MCF 10A (cell line): Measurements from ENCODE around the gene DNAH12. TPM values are rescaled to one million over a fixed set of nuclear protein-coding genes. Genes with fewer than 3 reads are reported as not detected.

Experiments
- BruUV-seq: library from RNA; stranded (reverse); fragments of 400-500 nt; replicated peaks from 2 replicates; lab custom pipeline; 2021; lab: Mats Ljungman, UMichigan
- CTCF ChIA-PET: fragments of 300-600 bp; sonication (Branson Sonifier 250); formaldehyde crosslinking; extraction: SDS; loops from one replicate; lab custom pipeline; 2021; ENCODE audit warnings: antibody characterized with exemption, inconsistent platforms; lab: Yijun Ruan, JAX
- POLR2A ChIA-PET: fragments of 300-600, 350-650 bp; sonication (Branson Sonifier 250); formaldehyde crosslinking; extraction: SDS; loops from one replicate; lab custom pipeline; 2020; ENCODE audit warnings: antibody characterized with exemption, inconsistent platforms; lab: Yijun Ruan, JAX
- DNase-seq: peaks from one replicate; pipeline ENCODE4 v3.0.0-alpha.2; 2018; ENCODE audit not compliant: unreplicated experiment
- H3K27ac Mint-ChIP-seq: one replicate; pipeline ENCODE4 v1.8.0; 2022; ENCODE audit warnings: mild to moderate bottlenecking, low read depth, mixed read lengths; ENCODE audit not compliant: unreplicated experiment
- H3K27me3 Mint-ChIP-seq: one replicate; pipeline ENCODE4 v1.8.0; 2022; ENCODE audit warnings: mixed read lengths; ENCODE audit not compliant: insufficient read depth, unreplicated experiment
- H3K36me3 Mint-ChIP-seq: one replicate; pipeline ENCODE4 v1.8.0; 2022; ENCODE audit warnings: mild to moderate bottlenecking, moderate library complexity, mixed read lengths; ENCODE audit not compliant: insufficient read depth, unreplicated experiment
- H3K4me1 Mint-ChIP-seq: one replicate; pipeline ENCODE4 v1.8.0; 2022; ENCODE audit warnings: mixed read lengths; ENCODE audit not compliant: insufficient read depth, unreplicated experiment
- H3K4me3 Mint-ChIP-seq: one replicate; pipeline ENCODE4 v1.8.0; 2022; ENCODE audit warnings: mild to moderate bottlenecking, moderate library complexity, mixed read lengths; ENCODE audit not compliant: unreplicated experiment
- H3K9me3 Mint-ChIP-seq: one replicate; pipeline ENCODE4 v1.8.0; 2022; ENCODE audit warnings: mixed read lengths; ENCODE audit not compliant: unreplicated experiment
- intact Hi-C: fragments of 100-400 bp; cut with micrococcal nuclease; formaldehyde crosslinking; loops from 2 replicates; pipeline ENCODE4 v1.14.1; 2022
- total RNA-seq: library from RNA; stranded (reverse); gene quantifications from 2 replicates; pipeline ENCODE4 v1.2.3, GENCODE V29; 2022
- TF ChIP-seq, protein P1 (sequence below): fragments of 200-600 bp; IDR thresholded peaks from one replicate; pipeline ENCODE4 v1.8.0; 2022; ENCODE audit warnings: antibody characterized with exemption, mild to moderate bottlenecking; ENCODE audit not compliant: unreplicated experiment

Gene DNAH12
- total RNA-seq, 1 experiment from 2014 or later = 0.58 TPM

- H3K36me3 Mint-ChIP-seq = peaks cover 6% of the 10 kb centered on the region
- H3K4me3 Mint-ChIP-seq = no peak overlapping the region
- no peak for DNase-seq
- POLR2A ChIA-PET = interaction anchor here (0.6 kb wide), 1 partner anchor 586 kb away, joined by 3 read pairs; no protein-coding TSS in a partner anchor
- no peaks in the 10 kb centered on the region for H3K9me3 Mint-ChIP-seq
- H3K27me3 Mint-ChIP-seq = no peaks in the 10 kb centered on the region
- H3K27ac Mint-ChIP-seq = no peak overlapping the region
- no peaks in the 10 kb centered on the region for H3K4me1 Mint-ChIP-seq
- CTCF ChIA-PET = interaction anchor here (0.6 to 3.9 kb wide), 2 partner anchors 12 to 250 kb away, joined by 3 to 24 read pairs; no protein-coding TSS in a partner anchor
- BruUV-seq = no TSS peak
- TF ChIP-seq, protein P1, sequence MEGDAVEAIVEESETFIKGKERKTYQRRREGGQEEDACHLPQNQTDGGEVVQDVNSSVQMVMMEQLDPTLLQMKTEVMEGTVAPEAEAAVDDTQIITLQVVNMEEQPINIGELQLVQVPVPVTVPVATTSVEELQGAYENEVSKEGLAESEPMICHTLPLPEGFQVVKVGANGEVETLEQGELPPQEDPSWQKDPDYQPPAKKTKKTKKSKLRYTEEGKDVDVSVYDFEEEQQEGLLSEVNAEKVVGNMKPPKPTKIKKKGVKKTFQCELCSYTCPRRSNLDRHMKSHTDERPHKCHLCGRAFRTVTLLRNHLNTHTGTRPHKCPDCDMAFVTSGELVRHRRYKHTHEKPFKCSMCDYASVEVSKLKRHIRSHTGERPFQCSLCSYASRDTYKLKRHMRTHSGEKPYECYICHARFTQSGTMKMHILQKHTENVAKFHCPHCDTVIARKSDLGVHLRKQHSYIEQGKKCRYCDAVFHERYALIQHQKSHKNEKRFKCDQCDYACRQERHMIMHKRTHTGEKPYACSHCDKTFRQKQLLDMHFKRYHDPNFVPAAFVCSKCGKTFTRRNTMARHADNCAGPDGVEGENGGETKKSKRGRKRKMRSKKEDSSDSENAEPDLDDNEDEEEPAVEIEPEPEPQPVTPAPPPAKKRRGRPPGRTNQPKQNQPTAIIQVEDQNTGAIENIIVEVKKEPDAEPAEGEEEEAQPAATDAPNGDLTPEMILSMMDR = no peak
- intact Hi-C loops = no loop called here
These were observed 158.6 kb downstream of the DNAH12 start for GRCh38 chr3:57385498-57385897.

GRCh38 chr3:57383838-57384237, 160.3 kb downstream of the DNAH12 start:
- peaks cover 6% of the 10 kb centered on the region for H3K27me3 Mint-ChIP-seq
- POLR2A ChIA-PET = no interaction called here
- BruUV-seq = no TSS peak

DNA sequence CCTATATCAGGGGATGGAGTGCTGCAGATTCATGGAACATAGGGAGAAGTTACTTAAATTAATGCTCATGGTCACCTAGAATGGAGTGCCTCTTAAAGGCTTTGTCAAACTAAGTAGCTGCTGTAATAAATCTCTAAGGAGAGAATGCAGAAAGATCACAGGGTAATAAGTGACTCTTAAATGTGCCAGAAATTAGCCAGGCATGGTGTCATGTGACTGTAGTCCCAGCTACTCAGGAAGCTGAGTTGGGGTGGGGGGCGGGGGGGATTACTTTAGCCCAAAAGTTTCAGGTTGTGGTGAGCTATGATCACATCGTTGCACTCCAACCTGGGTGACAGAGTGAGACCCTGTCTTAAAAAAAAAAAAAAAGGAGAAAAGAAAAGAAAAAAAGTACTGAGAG, 160.7 kb downstream of the DNAH12 start:
- CTCF ChIA-PET = interaction anchor here (0.6 to 3.6 kb wide), 3 partner anchors 14 to 346 kb away, joined by 3 to 18 read pairs (median 3); no protein-coding TSS in a partner anchor
- BruUV-seq = no TSS peak
- POLR2A ChIA-PET = no interaction called here

More at GRCh38 chr3:57383838-57384237, 160.3 kb downstream of the DNAH12 start:
- no peak overlapping the region for H3K4me3 Mint-ChIP-seq
- no peaks in the 10 kb centered on the region for H3K36me3 Mint-ChIP-seq
- DNase-seq = no peak
- H3K27ac Mint-ChIP-seq = no peak overlapping the region
- CTCF ChIA-PET = no interaction called here
- intact Hi-C loops = no loop called here
- H3K4me1 Mint-ChIP-seq = no peaks in the 10 kb centered on the region
- H3K9me3 Mint-ChIP-seq = no peaks in the 10 kb centered on the region
- TF ChIP-seq, protein P1 = no peak

GRCh38 chr3:57382933-57383332, 161.2 kb downstream of the DNAH12 start:
- TF ChIP-seq, protein P1 = no peak
- CTCF ChIA-PET = interaction anchor here (0.6 to 3.6 kb wide), 3 partner anchors 15 to 346 kb away, joined by 3 to 18 read pairs (median 3); no protein-coding TSS in a partner anchor
- POLR2A ChIA-PET = no interaction called here
- Mint-ChIP-seq H3K27ac (no peak overlapping the region), H3K27me3 (peaks cover 15% of the 10 kb centered on the region), H3K9me3 (no peaks in the 10 kb centered on the region), H3K4me1 (no peaks in the 10 kb centered on the region), H3K36me3 (no peaks in the 10 kb centered on the region), H3K4me3 (no peak overlapping the region)
- no peak for DNase-seq
- intact Hi-C loops = no loop called here
- no TSS peak for BruUV-seq

More for the DNA sequence above, 160.7 kb downstream of the DNAH12 start:
- TF ChIP-seq, protein P1 = no peak
- Mint-ChIP-seq H3K4me3 (no peak overlapping the region), H3K27ac (no peak overlapping the region), H3K4me1 (no peaks in the 10 kb centered on the region), H3K9me3 (no peaks in the 10 kb centered on the region), H3K27me3 (peaks cover 10% of the 10 kb centered on the region), H3K36me3 (no peaks in the 10 kb centered on the region)
- intact Hi-C loops = no loop called here
- no peak for DNase-seq
